AG08395 (cell line): ENCODE measurements around the gene NIPSNAP3A.
"Not testable (repeated sequence)": the region's sequence is repeated elsewhere in the genome, so short reads cannot be mapped to it uniquely, and the experiment has no call there.

ENCODE experiments used
- DNase-seq: peaks from one replicate; pipeline ENCODE4 v3.0.0; 2012; ENCODE audit warnings: mixed read lengths, low spot score

Gene NIPSNAP3A

DNA sequence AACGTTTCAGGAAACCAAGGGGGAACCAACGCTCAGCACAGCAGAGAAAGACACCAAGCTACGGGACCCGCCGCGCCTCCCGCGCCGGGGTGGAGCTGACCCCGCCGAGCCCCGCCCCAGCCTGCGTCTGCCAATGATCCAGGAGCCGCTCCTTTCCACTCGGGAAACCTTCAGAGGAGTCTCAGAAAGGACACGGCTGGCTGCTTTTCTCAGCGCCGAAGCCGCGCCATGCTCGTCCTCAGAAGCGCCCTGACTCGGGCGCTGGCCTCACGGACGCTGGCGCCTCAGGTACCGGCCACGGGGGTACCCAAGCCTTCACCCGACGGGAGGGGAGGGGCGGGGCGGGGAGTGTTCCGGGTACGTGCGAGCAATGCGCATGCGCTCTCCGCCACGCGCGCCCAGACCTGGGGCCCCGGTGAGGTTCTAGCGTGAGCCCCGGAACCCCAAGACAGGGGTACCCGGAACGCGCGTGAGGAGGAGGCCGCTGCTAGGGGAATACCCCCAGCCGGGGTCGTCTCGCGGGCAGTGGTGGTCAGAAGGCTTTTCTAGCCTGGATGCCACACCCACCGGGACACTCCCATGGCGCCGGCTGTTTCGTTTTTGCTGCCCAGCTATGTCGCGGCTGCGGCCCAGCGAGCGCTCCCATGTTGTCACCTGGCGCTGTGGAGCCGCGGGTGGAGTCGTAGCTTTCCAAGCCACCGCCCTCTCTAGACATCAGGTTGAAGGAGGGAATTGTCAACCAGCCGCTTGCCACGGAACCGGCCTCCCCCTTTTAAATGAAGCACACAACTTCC is at the start of gene NIPSNAP3A:
Gene NIPSNAP3A (plus strand): TSS at position 119 of the 794 bp plus-strand sequence. CDS start 110 bp downstream, at position 229.
- peak; percentile 89 for DNase-seq

DNA sequence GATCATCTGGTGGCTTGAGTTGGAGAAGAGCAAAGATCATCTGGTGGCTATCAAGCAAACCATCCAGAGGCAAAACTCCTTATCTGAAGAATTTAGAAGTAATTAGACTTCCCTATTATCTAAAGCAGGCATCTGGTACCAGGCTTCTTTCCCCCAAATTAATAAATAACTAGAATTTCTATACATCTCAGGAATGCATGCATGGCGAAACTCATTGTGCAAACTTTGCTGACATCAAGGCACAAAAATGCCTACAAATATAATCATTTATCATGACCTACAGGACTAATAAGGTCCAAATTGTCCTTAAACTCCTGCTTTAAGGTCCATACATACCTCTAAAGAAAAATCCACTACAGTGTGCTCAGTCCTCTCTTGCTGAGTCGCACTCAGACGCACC is 47.2 kb upstream of the NIPSNAP3A start:
- DNase-seq: no peak

DNA sequence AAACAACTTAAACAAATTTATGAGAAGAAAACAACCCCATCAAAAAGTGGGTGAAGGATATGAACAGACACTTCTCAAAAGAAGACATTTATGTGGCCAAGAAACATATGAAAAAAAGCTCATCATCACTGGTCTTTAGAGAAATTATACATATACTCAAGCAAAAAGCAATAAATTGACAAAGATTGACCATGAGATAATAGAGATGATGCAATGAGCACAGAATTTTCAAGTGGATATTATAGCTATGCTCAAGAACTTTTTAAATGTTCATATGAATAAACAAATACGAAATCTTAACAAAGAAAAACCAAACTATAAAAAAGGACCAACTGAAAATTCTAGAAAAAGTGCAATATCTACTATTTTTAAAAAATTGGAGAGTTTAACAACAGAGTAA is 38.7 kb upstream of the NIPSNAP3A start:
- DNase-seq: not testable (repeated sequence)

DNA sequence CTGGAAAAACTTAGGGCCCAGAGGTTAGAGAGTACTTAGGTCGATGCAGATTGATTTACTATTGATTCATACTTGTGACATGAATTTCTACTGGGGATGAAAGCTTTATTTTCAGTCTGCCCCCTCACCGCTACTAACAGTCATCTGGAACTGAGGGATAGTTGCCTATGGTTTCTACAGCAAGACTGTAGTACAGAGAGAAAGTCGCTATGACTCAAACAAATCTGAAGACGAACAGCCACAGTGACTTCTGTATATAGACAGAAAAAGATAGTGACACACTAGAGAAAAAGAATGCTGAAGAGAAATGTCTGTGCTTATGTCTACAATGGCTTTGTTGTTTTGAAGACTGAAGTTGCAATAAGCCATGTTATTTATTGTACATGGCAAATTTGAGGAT is 35.9 kb upstream of the NIPSNAP3A start:
- no peak for DNase-seq

DNA sequence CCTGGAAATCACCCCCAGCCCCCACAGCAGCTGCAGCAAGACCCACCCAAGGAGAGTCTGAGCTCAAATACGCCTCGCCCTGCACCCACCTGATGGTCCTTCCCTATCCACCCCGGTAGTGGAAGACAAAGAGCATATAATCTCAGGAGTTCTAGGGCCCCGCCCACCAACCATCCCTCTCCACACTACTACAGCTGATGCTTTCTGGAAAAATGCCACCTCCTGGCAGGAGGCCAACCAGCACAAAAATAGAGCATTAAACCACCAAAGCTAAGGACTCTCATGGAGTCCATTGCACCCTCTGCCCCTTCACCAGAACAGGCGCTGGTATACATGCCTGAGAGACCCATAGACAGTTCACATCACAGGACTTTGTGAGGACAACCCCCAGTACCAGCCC is 22.5 kb upstream of the NIPSNAP3A start:
- no peak for DNase-seq

DNA sequence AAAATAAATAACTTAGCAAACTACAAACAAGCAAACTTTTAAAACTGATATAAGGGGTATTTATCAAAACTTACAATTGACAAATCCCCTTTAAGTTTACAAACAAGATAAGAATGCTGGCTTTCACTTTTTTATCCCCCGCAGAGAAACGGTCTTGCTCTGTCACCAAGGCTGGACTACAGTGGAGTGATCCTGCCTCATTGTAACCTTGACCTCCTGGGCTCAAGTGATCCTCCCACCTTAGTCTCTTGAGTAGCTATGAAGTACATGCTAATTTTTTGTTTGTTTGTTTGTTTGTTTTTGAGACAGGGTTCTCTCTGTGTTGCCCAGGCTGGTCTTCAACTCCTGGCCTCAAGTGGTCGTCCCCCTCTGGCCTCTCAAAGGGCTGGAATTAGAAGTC is 9.0 kb upstream of the NIPSNAP3A start:
- no peak for DNase-seq

DNA sequence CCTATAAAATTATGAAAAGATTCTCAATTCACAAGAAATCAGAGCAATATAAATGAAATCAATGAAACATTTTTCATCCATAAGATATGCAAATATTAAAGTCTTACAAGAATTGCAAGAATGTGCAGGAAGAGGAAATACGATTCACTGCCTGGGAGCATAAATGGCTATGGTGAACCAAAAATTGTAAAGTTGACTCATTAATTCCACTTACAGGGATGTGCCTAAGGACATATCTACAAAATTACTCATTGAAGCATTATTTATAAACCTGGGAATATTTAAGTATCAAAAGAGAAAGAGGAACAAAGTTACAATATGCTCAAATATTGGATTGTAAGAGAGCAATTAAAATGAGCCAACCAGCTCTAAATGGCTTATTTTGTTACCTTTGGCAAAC is 6.9 kb upstream of the NIPSNAP3A start:
- peak; percentile 50 for DNase-seq

DNA sequence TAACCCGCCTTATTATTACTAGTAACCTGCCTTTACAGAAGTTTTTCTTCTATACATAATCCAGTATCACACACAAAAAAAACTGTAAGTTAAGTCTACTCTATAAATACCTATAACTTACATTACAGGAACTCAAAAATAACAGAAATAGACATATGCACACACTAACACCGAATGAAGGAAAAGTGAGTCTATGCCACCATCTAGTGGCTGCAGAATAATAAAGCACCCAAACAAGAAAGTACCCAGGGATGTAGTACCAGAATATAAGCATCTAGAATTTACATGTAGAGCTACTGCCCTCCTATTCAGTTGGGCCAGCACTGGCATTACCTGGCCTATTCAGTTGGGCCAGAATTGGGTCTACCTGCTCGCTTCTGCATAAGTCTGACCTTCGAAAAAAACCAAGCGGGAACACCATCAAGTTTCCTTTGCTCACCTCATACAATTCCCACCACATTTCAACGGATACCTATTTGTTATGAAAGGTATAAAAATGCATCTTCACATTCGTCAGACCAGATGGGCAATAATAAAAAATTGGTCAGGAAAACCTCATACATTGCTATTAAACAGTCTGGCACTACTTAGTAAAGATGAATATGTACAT is 4.0 kb upstream of the NIPSNAP3A start:
- DNase-seq: peak; percentile 61

DNA sequence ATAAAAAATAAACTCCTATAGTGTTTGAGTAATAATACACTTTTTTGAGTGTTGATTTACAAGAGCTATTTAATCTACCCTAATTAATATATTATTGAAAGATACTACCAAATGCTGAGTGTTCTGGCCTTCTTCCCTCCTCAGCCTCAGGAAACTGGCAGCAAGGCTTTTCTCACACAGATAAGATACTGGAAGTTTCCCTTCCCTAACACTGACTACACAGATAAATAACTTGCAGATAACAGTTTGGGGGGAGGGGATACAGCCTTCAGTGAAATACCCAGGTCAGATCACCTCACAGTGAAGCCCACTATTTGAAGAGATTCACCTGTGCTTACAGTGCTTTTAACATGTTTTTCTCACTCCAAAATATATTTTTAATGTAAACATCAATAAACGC is 1.6 kb upstream of the NIPSNAP3A start:
- DNase-seq: no peak

DNA sequence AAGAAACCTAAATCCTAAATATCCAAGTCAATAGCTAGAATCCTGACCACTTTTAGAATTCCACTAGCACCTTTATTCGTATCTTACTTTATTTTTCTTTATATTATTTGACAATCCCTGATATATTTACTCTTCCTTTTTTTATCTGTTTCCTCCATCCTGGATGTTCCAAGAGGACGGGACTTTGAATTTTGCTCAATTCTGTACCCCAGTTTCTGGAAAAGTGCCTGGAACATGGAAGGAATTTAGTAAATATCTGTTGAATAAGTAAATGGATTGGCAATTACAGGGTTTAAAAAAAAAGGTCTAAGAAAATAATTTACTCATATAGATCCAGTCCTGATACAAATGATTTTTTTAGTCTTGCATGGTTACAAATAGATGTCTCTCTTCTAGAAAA is 1.2 kb upstream of the NIPSNAP3A start:
- no peak for DNase-seq

DNA sequence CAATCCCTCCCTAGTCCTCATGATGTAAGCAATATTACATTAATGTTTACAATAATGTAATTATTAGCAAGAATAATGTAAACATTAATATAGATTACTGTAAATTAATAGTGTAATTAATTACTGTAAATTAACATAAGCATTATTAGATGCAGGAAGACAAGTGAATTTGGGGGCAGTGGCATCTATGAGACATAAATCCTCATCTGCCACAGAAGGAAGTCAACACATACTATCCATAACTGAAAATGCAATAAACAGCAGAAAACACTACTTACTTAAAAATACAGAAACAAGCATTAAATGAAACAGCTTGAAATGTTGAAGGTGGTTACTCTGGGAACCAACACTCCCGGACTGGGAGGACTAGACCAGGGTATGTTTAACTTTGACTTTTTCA is 685 bp upstream of the NIPSNAP3A start:
- no peak for DNase-seq

DNA sequence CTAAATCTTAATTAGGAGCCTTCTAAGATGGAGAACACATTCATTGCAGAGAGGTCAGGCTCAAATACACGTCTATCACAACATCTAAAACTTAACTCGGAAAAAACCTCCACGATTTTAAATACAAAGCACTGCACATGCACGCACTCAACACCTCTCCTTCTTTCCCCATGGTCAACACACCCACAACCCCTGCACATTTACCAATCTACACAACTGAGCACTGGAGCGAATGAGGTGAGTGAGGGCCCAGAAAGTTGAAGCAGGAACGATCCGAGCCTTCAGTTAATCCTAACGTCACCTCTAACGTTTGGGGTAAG is 278 bp upstream of the NIPSNAP3A start:
- no peak for DNase-seq

DNA sequence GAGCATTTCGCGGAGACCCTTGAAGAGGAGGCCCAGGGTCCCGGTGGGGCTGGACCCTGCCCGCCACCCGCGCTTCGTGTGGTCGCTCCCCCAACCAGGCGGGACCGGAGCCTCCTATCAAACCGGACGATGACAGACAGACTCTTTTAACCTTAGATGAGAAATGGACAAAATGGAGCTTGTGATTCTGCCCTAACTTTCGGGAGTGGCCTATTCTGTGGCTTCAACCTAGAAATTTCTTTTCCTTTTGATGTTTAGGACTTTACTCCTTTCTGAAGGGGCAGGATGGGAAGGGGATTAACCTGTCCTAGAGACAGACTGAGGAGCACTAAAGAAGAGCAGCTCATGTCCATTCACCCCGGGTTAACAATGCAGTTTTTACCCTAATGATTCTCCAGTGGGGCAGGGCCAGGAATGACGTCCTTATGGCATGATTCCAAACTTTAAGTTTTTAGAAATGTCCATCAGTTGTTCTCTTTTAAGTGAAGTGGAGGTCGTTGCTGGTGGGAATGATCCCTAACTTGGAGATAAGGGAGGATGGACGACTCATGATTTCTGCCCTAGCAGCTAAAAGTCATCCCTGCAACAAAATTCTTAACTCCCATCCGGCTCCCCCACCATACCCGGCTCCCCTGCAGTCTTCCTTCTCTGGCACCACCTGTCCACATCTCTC is 1.0 kb downstream of the NIPSNAP3A start:
- peak; percentile 55 for DNase-seq

DNA sequence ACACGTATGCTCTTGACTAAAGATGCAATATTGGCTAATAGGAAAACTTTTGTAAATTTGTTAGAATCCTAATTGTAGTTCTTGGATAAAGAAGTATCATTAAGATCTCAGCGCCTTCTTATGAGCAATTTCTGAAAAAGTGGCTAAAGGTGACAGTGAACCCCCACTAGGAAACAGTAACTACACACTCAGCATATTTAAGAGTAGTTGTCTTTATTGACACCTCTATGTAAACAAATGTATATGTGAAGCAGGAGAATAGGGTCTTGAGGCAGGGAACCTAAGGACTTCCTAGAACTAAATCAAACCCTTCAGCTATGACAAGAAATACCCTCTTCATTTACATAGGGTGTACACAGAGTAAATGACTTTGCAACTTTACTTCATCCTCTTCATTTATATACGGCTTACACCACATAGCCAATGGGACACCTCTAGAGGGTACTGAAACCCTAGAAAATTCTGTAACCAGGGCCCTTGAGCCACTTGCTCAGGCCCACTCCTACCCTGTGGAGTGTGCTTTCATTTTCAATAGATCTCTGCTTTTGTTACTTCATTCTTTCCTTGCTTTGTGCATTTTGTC is 2.8 kb downstream of the NIPSNAP3A start:
- DNase-seq: no peak

DNA sequence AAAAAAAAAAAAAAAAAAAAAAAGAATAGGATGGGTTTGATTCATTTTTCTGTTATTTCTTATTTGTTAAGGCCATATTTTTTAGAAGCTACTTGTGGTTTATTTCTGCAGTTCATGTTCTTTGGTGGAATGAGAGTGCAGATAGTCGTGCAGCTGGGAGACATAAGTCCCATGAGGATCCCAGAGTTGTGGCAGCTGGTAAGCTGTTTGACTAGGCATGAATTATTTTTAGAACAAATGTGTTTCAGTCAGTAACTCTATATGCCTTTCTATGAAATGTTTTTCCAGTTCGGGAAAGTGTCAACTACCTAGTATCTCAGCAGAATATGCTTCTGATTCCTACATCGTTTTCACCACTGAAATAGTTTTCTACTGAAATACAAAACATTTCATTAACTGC is 11.5 kb downstream of the NIPSNAP3A start:
- DNase-seq: no peak

DNA sequence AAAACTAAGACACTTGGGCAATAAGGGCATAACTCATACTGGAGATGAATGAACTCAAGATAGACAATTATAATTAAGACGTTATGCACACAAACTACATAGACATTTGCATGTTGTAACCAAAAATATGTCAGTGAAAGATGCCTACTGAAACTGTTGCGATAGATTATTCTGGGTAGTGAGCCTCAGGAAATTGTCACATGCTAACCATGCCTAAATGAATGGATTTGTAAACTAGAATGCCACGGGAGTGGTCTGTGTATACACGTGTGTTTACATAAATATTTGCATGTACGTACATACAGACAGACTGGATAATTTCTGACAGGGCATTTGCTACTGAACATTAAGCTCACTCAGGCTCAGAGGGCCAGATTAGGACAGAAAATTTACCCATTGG is 17.7 kb downstream of the NIPSNAP3A start:
- no peak for DNase-seq

DNA sequence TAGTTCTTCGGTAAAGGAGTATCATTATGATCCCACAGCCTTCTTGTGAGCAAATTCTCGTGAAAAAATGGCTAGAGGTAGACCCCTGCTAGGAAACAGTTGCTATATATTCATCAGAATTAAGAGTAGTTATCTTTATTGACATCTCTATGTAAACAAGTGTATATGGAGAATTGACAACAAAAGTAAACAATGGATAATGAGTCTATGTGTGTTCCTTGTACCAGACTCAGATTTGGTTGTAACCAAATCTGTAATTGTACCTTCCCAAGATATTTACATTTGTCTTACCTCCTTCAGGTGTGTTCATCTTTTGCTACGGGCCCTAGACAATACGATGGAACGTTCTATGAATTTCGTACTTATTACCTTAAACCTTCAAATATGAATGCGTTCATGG is 18.5 kb downstream of the NIPSNAP3A start:
- DNase-seq: no peak

DNA sequence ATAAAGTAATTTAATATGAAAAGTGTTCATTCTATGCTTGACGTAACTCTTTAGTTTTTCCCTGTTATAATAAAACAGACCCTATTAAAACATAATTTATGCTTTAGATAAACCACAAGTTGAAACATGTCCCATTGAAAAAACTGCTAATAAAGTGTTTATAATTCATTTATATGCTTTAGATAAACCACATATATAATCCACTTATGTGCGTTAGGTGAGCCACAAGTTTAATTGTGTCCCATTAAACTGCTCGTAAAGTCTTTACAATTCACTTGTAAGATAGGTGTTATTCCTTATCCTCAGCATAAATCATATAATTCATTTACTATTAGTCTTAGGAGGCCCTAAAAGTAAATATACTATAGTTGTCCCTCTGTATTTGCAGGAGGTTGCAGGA is 20.0 kb downstream of the NIPSNAP3A start:
- no peak for DNase-seq

DNA sequence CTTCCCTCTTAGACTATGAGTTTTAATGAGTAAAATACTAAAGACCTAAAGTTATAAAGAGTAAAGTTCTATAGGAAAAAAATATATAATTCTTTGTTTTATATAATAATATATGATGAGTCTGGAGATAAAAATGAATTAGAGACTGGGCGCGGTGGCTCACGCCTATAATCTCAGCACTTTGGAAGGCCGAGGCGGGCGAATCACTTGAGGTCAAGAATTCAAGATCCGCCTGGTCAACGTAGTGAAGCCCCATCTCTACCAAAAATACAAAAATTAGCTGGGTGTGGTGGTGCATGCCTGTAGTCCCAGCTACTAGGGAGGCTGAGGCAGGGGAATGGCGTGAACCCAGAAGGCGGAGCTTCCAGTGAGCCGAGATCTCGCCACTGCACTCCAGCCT is 21.5 kb downstream of the NIPSNAP3A start:
- not testable (repeated sequence) for DNase-seq

DNA sequence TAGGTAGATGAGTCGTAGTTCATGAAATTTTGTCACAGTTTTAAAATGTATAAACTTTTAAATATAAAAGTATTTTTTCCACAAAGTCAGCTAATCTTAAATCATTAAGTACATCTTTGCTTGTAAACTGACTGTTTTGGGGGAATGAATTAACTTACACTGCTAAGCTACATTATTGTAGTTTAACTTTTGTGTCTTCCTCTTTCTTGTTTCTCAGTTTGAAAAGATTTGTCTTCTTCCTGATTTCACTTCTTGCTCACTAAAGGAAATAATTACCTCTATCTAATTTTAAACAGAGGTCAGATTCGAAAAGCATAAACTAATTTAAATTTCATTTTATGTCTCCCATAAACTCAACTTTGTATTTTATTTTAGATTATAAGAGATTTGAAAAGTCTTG is 22.2 kb downstream of the NIPSNAP3A start:
- DNase-seq: no peak

DNA sequence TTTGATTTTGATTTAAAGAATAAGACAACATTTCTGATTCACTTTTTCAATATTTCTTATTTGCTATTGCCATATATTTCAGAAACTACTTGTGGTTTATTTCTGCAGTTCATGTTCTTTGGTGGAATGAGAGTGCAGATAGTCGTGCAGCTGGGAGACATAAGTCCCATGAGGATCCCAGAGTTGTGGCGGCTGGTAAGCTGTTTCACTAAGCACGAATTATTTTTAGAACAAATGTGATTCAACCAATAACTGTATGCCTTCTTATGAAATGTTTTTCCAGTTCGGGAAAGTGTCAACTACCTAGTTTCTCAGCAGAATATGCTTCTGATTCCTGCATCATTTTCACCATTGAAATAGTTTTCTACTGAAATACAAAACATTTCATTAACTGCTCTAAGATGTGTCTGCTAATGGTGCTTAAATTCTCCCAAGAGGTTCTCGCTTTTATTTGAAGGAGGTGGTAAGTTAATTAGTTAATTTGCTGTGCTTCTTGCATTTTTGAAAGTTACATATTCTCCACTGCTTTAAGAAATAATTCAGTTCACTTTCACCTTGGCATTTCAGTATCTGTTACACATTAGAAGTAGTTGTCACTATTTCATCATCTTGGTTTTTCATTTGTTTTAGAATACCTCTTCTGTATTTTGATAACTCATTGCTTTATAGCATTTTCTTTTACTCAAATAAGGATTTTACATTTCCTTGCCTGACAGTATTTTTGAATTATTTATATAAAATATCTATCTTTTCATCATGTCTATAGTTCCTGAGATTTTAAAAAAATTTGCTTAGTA is 25.4 kb downstream of the NIPSNAP3A start:
- no peak for DNase-seq

DNA sequence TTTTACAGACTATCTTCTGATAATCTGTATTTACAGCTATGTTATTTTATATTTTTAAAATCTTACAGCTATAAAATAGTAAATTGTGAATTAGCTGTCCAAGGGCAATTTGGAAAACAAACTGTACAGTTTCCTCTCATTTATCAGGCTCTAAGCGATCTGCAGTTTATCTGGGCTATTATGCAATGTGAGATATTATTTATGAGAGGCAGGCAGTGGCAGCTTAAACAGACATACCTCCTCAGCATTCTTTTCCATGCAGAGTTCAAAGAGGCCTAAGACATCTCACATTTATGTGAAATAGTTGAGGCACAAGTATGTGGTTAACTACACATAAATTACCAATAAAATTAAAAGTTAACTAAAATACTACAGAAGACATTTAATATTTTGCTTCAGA is 26.6 kb downstream of the NIPSNAP3A start:
- DNase-seq: no peak
